ENCODE measurements around the gene NOS1AP. TPM values are rescaled to one million over a fixed set of nuclear protein-coding genes. Genes with fewer than 3 reads are reported as not detected.
A peak's percentile ranks its signal among the peaks of the same experiment; 100 is the strongest.

NOS1AP gene
- total RNA-seq, 1 experiment from 2014 or later, result 0.20 TPM

DNA sequence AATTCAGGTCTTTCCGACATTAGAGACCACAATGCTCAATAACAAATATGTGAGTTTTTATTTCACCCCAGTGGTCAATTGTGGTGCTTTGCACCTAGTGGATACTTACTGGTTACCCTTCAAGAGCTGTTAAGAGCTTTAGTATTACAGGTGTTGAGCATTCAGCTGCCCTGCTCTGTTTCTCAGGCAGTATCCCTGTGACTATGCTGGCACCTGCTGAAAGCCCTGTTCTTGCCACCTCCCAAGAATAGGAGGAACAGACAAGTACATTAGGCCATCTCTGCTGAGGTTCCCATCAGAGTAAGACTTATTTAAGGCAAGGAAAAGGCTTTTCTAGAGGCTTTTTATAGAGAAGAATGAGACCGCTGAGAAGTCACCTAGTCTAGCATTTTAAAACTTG is 60.8 kb downstream of the NOS1AP start:
- in situ Hi-C loops (cut with HindIII; ENCODE audit: low sequenced_read_pairs), result no loop called here
- DNase-seq (ENCODE audit: low spot score), result peak; percentile 17

DNA sequence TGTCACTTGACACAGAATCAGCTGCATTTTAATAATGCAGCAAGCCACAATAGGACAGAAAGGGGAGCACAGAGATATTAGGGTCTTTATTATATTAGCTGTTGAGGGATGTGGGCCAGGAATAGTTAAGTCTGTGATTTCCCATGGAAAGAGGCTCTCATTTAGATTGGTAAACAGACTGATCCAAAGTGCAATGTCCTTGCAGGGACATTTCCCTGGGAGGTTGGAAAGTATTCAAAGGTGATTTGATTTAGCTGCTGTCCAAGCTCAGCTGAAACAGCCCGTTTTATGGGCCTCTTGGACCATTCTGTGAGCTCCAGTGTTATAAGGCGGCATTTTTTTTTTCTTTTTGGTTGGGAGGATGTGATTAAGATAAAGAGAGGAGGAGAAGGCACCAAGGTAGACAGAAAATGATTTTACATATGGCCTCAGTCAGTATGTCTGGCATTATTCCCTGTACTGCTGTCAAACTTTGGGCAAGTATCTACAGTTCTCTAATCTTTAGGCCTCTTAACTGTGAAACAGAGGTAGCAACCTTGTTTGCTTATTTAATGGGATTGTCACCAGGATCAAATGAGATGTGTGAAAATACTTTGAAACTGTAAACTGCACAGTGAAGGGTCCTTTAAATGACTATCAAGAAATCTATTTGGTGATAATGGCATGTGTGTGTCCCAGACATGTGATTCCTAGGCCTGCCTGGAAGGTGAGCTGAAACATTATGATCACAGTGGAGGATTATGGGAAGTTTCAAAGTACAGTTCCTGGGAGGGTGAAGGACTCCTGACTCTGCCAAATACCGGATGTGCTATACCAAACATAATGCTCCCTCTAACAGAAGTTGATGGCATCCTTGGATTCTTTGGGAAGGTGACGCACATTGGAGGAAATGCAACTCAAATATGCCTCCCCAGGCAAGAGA is 62.2 kb downstream of the NOS1AP start:
- in situ Hi-C loops (cut with HindIII; ENCODE audit: low sequenced_read_pairs), result no loop called here

GRCh38 chr1:162133566-162133965 is 64.1 kb downstream of the NOS1AP start:
- DNase-seq (ENCODE audit: low spot score), result peak; percentile 73
- in situ Hi-C loops (cut with HindIII; ENCODE audit: low sequenced_read_pairs), result no loop called here

More for the DNA sequence above, 62.2 kb downstream of the NOS1AP start:
- DNase-seq (ENCODE audit: low spot score), result peak; percentile 75

GRCh38 chr1:162134646-162135045 is 65.2 kb downstream of the NOS1AP start:
- DNase-seq (ENCODE audit: low spot score), result peak; percentile 13
- in situ Hi-C loops (cut with HindIII; ENCODE audit: low sequenced_read_pairs), result no loop called here

DNA sequence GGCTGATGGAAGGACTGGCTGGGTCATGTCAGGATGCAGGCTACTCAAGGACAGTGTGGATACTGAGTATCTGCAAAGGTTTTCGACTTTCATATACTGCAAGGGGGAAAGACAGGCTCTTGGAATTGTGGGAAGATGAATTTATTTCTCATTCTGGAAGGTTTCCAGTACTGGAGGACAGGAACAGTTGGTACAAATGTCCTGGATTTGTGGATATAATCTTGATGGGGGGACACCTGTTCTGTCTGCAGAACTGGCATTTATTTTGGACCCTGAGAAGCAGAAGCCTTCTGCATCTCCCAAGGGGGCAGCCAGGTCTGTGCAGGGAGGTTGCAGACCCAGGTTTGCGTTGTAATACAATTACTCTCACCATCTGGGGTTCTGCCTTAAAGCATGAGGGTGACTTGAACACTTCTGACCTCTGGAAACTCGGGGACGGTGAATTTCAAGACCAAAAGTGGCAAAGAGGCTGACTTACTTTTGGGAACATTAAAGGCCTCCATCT is 65.8 kb downstream of the NOS1AP start:
- in situ Hi-C loops (cut with HindIII; ENCODE audit: low sequenced_read_pairs), result no loop called here
- DNase-seq (ENCODE audit: low spot score), result peak; percentile 87

GRCh38 chr1:162136760-162137159 is 67.3 kb downstream of the NOS1AP start:
- DNase-seq (ENCODE audit: low spot score), result no peak

GRCh38 chr1:162137179-162137960 is 67.9 kb downstream of the NOS1AP start:
- in situ Hi-C loops (cut with HindIII; ENCODE audit: low sequenced_read_pairs), result no loop called here
- no peak for DNase-seq (ENCODE audit: low spot score)

More at GRCh38 chr1:162136760-162137159, 67.3 kb downstream of the NOS1AP start:
- in situ Hi-C loops (cut with HindIII; ENCODE audit: low sequenced_read_pairs), result no loop called here

DNA sequence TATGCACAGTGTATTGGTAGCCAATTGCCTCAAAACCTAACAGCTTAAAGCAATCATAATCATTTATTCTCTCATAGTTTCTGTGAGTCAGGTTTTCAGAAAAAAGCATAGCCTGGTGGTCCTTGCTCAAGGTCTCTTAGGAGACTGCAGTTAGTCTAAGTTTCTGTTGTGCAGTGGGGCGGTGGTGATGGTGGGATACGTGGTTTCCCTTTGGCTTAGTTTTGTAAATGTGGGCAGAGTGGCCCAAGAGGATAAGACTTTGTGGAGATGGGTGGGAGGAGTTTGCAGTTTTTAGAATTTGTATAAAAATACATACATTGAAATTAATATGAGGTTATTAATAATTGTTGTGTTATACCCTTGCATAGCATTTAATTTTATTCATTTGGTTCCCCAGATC is 68.6 kb downstream of the NOS1AP start:
- no peak for DNase-seq (ENCODE audit: low spot score)
- in situ Hi-C loops (cut with HindIII; ENCODE audit: low sequenced_read_pairs), result no loop called here

GRCh38 chr1:162138599-162139181 is 69.2 kb downstream of the NOS1AP start:
- in situ Hi-C loops (cut with HindIII; ENCODE audit: low sequenced_read_pairs), result no loop called here
- no peak for DNase-seq (ENCODE audit: low spot score)

- no peak for DNase-seq (ENCODE audit: low spot score)
- in situ Hi-C loops (cut with HindIII; ENCODE audit: low sequenced_read_pairs), result no loop called here
Measured at GRCh38 chr1:162139211-162139610, 69.7 kb downstream of the NOS1AP start.

DNA sequence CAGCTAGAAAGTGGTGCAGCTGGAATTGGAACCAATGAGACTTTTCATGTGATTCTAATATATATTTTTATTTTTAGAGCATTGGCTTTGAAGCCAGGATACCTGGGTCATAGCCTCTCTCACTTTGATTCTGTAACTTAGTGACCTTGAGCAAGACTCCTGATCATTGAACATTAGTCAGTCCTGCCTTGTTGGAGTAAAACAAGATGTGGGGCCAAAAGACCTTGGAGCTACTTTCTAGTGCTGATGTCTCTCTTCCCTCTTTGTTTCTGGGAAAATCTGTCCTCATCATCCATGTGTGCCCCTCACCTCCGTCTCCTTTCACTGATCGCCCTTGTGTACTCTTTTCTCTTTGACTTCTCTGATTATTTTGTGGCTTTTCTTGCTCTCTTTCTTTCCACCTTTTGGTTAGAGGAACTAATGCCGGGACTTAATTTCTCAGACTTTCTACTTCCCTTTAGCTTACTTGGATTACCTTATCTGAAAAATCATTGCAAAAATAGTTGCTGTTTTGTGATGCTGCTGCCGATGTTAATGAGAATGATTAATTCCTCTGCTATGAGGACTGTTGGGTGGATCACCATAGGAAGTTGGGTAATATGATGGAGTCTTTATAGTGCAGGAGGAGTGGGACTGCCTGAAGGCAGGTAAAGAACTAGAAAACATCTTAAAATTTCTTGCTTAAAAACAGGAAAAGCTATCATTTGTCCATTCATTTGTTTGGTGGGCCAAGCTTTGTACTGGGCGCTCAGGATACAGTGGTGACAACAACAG is 72.0 kb downstream of the NOS1AP start:
- DNase-seq (ENCODE audit: low spot score), result no peak
- in situ Hi-C loops (cut with HindIII; ENCODE audit: low sequenced_read_pairs), result no loop called here

DNA sequence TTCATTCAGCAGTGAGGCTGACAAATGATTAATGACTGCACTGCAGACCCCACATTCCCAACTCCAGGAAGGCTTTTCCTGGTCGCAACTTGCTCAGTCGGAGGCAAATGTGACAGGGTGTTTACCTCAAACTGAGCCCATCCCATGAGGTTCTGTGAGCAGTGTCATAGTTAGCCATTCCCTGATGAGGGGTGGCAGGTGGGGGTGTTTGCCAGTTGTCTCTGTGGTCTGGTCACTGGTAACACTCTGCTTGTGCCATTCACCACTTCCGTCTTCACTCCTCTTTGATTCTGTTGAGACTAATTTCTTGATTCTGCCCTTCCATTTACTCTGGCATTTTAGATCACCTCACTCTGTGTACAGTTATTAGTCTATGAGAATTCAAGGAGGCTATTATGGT is 73.5 kb downstream of the NOS1AP start:
- no peak for DNase-seq (ENCODE audit: low spot score)
- in situ Hi-C loops (cut with HindIII; ENCODE audit: low sequenced_read_pairs), result no loop called here

DNA sequence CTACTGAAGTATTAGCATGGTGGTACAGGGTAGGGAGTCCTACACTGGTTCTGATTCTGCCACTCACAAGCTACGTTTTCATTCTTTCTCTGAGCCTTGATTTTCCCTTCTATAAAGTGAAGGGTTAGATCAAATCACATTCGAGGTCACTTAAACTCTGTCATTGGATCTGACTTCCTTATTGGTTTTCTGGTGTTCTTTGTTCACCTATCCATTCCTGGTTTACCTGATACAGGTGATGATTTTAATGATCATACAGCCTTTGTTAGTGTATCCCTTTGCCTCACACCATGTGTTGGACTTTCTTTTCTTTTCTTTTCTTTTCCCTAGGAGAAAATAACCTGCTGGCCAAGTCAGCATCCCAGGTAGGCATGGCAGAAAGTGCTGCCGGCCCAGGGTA is 74.8 kb downstream of the NOS1AP start:
- DNase-seq (ENCODE audit: low spot score), result no peak
- in situ Hi-C loops (cut with HindIII; ENCODE audit: low sequenced_read_pairs), result no loop called here

GRCh38 chr1:162144853-162145252 is 75.4 kb downstream of the NOS1AP start:
- DNase-seq (ENCODE audit: low spot score), result no peak
- in situ Hi-C loops (cut with HindIII; ENCODE audit: low sequenced_read_pairs), result no loop called here

- peak; percentile 68 for DNase-seq (ENCODE audit: low spot score)
- in situ Hi-C loops (cut with HindIII; ENCODE audit: low sequenced_read_pairs), result no loop called here
Measured at GRCh38 chr1:162145280-162145965, 75.9 kb downstream of the NOS1AP start.

GRCh38 chr1:162145966-162146696 is 76.6 kb downstream of the NOS1AP start:
- in situ Hi-C loops (cut with HindIII; ENCODE audit: low sequenced_read_pairs), result no loop called here
- DNase-seq (ENCODE audit: low spot score), result peak; percentile 26

DNA sequence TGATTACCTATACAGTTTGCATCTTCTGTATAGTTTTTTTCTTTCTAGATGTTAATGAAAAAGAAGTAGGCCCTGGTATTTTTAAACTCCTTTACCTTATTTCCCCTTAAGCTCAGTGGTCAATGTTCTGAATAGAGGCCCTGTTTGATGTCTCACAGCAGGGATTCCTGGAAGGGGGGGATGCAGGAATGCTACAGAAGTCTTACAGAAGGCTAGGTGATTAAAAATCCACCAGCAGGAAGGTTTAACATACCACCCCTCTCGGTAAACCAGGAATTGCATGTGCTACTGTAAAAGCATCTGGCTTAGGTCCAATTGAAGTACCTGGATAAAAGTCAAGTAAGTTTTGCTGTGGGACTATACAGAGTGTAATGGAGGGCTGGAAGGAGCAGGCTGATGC is 78.3 kb downstream of the NOS1AP start:
- DNase-seq (ENCODE audit: low spot score), result no peak
- in situ Hi-C loops (cut with HindIII; ENCODE audit: low sequenced_read_pairs), result no loop called here

- no peak for DNase-seq (ENCODE audit: low spot score)
- in situ Hi-C loops (cut with HindIII; ENCODE audit: low sequenced_read_pairs), result no loop called here
Measured at GRCh38 chr1:162150112-162150511, 80.6 kb downstream of the NOS1AP start.
